LNCAP (cell line): Measurements from ENCODE around the gene RAB11FIP4.

ENCODE experiments used
- TF ChIP-seq, protein P1 (sequence below): fragments of 450-650 bp; IDR thresholded peaks from 2 replicates; pipeline ENCODE4 v1.5.1; 2017; ENCODE audit warnings: mild to moderate bottlenecking

RAB11FIP4 gene

DNA sequence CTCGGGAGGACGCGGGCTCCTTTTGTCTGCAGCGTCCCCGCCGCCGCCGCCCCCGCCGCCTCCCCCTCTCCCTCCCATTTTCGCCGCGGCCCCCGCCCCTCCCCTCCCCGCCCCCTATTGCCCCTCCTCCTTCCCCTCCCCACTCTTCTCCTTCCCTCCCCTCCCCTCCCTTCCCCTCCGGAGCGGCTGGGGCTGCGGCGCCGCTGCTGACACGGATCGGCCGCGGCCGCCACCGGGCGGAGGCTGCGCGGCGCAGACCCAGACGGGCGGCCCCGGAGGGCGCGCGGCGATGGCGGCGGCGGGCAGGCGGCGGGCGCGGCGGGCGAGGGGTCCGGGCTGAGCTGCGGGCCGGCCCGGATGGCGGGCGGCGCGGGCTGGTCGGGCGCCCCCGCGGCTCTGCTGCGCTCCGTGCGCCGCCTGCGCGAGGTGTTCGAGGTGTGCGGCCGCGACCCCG, at the start of gene RAB11FIP4:
Gene RAB11FIP4 (plus strand): TSS at position 180 of the 454 bp plus-strand sequence. CDS start 178 bp downstream, at position 358.
- TF ChIP-seq, protein P1, sequence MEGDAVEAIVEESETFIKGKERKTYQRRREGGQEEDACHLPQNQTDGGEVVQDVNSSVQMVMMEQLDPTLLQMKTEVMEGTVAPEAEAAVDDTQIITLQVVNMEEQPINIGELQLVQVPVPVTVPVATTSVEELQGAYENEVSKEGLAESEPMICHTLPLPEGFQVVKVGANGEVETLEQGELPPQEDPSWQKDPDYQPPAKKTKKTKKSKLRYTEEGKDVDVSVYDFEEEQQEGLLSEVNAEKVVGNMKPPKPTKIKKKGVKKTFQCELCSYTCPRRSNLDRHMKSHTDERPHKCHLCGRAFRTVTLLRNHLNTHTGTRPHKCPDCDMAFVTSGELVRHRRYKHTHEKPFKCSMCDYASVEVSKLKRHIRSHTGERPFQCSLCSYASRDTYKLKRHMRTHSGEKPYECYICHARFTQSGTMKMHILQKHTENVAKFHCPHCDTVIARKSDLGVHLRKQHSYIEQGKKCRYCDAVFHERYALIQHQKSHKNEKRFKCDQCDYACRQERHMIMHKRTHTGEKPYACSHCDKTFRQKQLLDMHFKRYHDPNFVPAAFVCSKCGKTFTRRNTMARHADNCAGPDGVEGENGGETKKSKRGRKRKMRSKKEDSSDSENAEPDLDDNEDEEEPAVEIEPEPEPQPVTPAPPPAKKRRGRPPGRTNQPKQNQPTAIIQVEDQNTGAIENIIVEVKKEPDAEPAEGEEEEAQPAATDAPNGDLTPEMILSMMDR: no peak

DNA sequence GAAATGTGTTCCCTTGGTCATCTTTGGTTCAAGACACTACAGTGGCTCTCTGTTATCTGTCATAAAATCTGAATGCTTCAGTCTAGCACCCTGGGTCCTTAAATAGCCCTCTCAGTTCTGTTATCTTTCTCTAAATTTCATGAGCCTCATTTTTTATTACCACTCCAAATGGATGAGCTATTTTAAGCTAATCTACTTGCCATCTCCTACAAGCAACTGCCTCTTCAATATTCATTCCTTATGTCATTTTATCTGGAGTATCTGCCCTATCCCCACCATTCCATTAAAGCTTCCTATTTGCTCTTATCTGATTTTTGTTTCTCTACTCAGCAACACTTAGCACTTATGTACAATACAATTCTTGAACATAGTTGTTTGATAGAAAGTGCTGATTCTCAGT, 42.0 kb upstream of the RAB11FIP4 start:
- TF ChIP-seq, protein P1: no peak

GRCh38 chr17:31355935-31356334, 35.5 kb upstream of the RAB11FIP4 start:
- TF ChIP-seq, protein P1: no peak

DNA sequence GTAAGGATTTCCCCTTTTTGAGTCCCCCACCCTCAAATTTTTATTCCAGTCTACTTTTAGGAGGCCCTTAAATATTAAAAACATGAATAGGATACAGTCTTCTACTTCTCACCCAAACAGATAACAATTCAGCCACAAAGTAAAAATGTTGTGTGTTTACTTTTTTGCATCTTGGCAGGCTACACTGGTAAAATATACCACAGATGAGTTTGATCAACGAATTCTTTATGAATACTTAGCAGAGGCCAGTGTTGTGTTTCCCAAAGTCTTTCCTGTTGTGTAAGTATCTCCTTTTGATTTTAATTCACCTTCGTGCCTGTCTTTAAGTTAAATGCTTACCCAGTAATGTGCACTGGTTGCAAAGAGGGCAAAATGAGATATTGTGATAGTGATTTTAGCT, 34.4 kb upstream of the RAB11FIP4 start:
- TF ChIP-seq, protein P1: no peak

GRCh38 chr17:31357839-31358394, 33.6 kb upstream of the RAB11FIP4 start:
- TF ChIP-seq, protein P1: no peak

GRCh38 chr17:31364012-31364411, 27.5 kb upstream of the RAB11FIP4 start:
- TF ChIP-seq, protein P1: no peak

- TF ChIP-seq, protein P1: no peak
Measured at GRCh38 chr17:31366088-31366487, 25.4 kb upstream of the RAB11FIP4 start.

DNA sequence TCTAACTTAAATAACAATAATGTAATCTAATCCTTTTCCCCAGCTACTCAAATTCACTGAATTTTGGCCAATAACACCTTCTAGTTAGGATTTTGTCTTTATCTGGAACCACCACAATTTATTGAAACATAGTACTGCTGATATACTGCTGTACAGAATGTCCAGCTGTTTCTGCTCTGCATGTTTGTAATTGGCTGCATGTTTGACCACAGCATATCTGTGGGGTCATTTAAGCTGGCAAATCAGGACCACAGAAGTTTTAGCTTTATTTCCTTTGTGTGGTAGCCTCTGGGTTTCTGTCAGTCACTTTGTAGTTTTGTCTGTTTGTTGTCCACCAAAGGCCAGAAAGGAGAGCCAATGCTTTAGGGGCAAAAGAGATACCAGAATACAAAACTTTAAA, 22.2 kb upstream of the RAB11FIP4 start:
- TF ChIP-seq, protein P1: no peak
